ENCODE measurements around the gene CDC42EP5. TPM values are rescaled to one million over a fixed set of nuclear protein-coding genes. Genes with fewer than 3 reads are reported as not detected.

Gene CDC42EP5
- total RNA-seq, 2 experiments from 2014 or later: not detected

- POLR2A ChIA-PET: interaction anchor here (0.8 to 2.9 kb wide), 2 partner anchors 10 to 12 kb away, joined by 3 to 15 read pairs; partner anchors contain the start of gene LENG8
- no peak overlapping the region for H3K4me3 Mint-ChIP-seq
- DNase-seq: no peak
- H3K4me1 Mint-ChIP-seq (ENCODE audit: low read depth): peaks cover 39% of the 10 kb centered on the region
- H3K9me3 Mint-ChIP-seq (ENCODE audit: insufficient read depth): no peaks in the 10 kb centered on the region
- H3K27me3 Mint-ChIP-seq (ENCODE audit: low read depth): peaks cover 2% of the 10 kb centered on the region
- no peak overlapping the region for H3K27ac Mint-ChIP-seq
- peaks cover 56% of the 10 kb centered on the region for H3K36me3 Mint-ChIP-seq (ENCODE audit: low read depth)
- ATAC-seq: no peak
- CTCF ChIA-PET: no interaction called here
These were observed 12.7 kb downstream of the CDC42EP5 start for GRCh38 chr19:54460230-54461005.

- ChIA-PET CTCF (no interaction called here), POLR2A (interaction anchor here (0.8 to 2.9 kb wide), 2 partner anchors 9 to 11 kb away, joined by 3 to 15 read pairs; partner anchors contain the start of gene LENG8)
- H3K4me1 Mint-ChIP-seq (ENCODE audit: low read depth): peaks cover 36% of the 10 kb centered on the region
- no peaks in the 10 kb centered on the region for H3K9me3 Mint-ChIP-seq (ENCODE audit: insufficient read depth)
- H3K4me3 Mint-ChIP-seq: no peak overlapping the region
- no peaks in the 10 kb centered on the region for H3K27me3 Mint-ChIP-seq (ENCODE audit: low read depth)
- ATAC-seq (no peak), DNase-seq (no peak)
- peaks cover 62% of the 10 kb centered on the region for H3K36me3 Mint-ChIP-seq (ENCODE audit: low read depth)
- H3K27ac Mint-ChIP-seq: peak overlapping the region; percentile 61
These were observed 13.5 kb downstream of the CDC42EP5 start for GRCh38 chr19:54459282-54460229.

- Mint-ChIP-seq H3K4me3 (no peak overlapping the region), H3K4me1 (ENCODE audit: low read depth) (peaks cover 31% of the 10 kb centered on the region), H3K27me3 (ENCODE audit: low read depth) (no peaks in the 10 kb centered on the region), H3K36me3 (ENCODE audit: low read depth) (peaks cover 64% of the 10 kb centered on the region), H3K27ac (peak overlapping the region; percentile 33), H3K9me3 (ENCODE audit: insufficient read depth) (no peaks in the 10 kb centered on the region)
- DNase-seq: no peak
- ATAC-seq: no peak
- ChIA-PET POLR2A (interaction anchor here (2.9 kb wide), 1 partner anchor 10 kb away, joined by 15 read pairs; the partner anchor contains the start of gene LENG8), CTCF (no interaction called here)
These were observed 14.3 kb downstream of the CDC42EP5 start for GRCh38 chr19:54458648-54459281.

GRCh38 chr19:54457773-54458647, 15.1 kb downstream of the CDC42EP5 start:
- POLR2A ChIA-PET: interaction anchor here (2.9 kb wide), 1 partner anchor 9 kb away, joined by 15 read pairs; the partner anchor contains the start of gene LENG8

GRCh38 chr19:54456423-54457373, 16.4 kb downstream of the CDC42EP5 start:
- Mint-ChIP-seq H3K4me3 (no peak overlapping the region), H3K9me3 (ENCODE audit: insufficient read depth) (no peaks in the 10 kb centered on the region), H3K4me1 (ENCODE audit: low read depth) (peaks cover 24% of the 10 kb centered on the region), H3K27me3 (ENCODE audit: low read depth) (no peaks in the 10 kb centered on the region), H3K27ac (no peak overlapping the region), H3K36me3 (ENCODE audit: low read depth) (peaks cover 76% of the 10 kb centered on the region)
- no peak for ATAC-seq
- ChIA-PET POLR2A (no interaction called here), CTCF (no interaction called here)
- DNase-seq: no peak

More at GRCh38 chr19:54457773-54458647, 15.1 kb downstream of the CDC42EP5 start:
- ATAC-seq (no peak), DNase-seq (no peak)
- no peaks in the 10 kb centered on the region for H3K9me3 Mint-ChIP-seq (ENCODE audit: insufficient read depth)
- peak overlapping the region; percentile 33 for H3K27ac Mint-ChIP-seq
- CTCF ChIA-PET: no interaction called here
- peaks cover 29% of the 10 kb centered on the region for H3K4me1 Mint-ChIP-seq (ENCODE audit: low read depth)
- H3K27me3 Mint-ChIP-seq (ENCODE audit: low read depth): no peaks in the 10 kb centered on the region
- peaks cover 71% of the 10 kb centered on the region for H3K36me3 Mint-ChIP-seq (ENCODE audit: low read depth)
- no peak overlapping the region for H3K4me3 Mint-ChIP-seq

- H3K27me3 Mint-ChIP-seq (ENCODE audit: low read depth): no peaks in the 10 kb centered on the region
- no peak for ATAC-seq
- H3K4me3 Mint-ChIP-seq: no peak overlapping the region
- CTCF ChIA-PET: no interaction called here
- H3K36me3 Mint-ChIP-seq (ENCODE audit: low read depth): peaks cover 77% of the 10 kb centered on the region
- no peaks in the 10 kb centered on the region for H3K9me3 Mint-ChIP-seq (ENCODE audit: insufficient read depth)
- peaks cover 27% of the 10 kb centered on the region for H3K4me1 Mint-ChIP-seq (ENCODE audit: low read depth)
- no peak for DNase-seq
- POLR2A ChIA-PET: no interaction called here
- no peak overlapping the region for H3K27ac Mint-ChIP-seq
These were observed 17.2 kb downstream of the CDC42EP5 start for GRCh38 chr19:54455786-54456422.

- H3K27ac Mint-ChIP-seq: no peak overlapping the region
- POLR2A ChIA-PET: no interaction called here
- peaks cover 81% of the 10 kb centered on the region for H3K36me3 Mint-ChIP-seq (ENCODE audit: low read depth)
- CTCF ChIA-PET: no interaction called here
- DNase-seq (no peak), ATAC-seq (no peak)
- H3K9me3 Mint-ChIP-seq (ENCODE audit: insufficient read depth): no peaks in the 10 kb centered on the region
- H3K4me3 Mint-ChIP-seq: no peak overlapping the region
- H3K27me3 Mint-ChIP-seq (ENCODE audit: low read depth): no peaks in the 10 kb centered on the region
- H3K4me1 Mint-ChIP-seq (ENCODE audit: low read depth): peaks cover 35% of the 10 kb centered on the region
These were observed 18.1 kb downstream of the CDC42EP5 start for GRCh38 chr19:54454781-54455675.

GRCh38 chr19:54453921-54454780, 18.9 kb downstream of the CDC42EP5 start:
- DNase-seq: no peak
- Mint-ChIP-seq H3K27ac (no peak overlapping the region), H3K4me1 (ENCODE audit: low read depth) (peaks cover 31% of the 10 kb centered on the region), H3K9me3 (ENCODE audit: insufficient read depth) (no peaks in the 10 kb centered on the region), H3K4me3 (no peak overlapping the region), H3K27me3 (ENCODE audit: low read depth) (no peaks in the 10 kb centered on the region), H3K36me3 (ENCODE audit: low read depth) (peaks cover 79% of the 10 kb centered on the region)
- ATAC-seq: no peak
- POLR2A ChIA-PET: interaction anchor here (0.5 to 1.3 kb wide), 3 partner anchors 8 to 36 kb away, joined by 3 to 4 read pairs (median 3); partner anchors contain the start of gene LENG9
- CTCF ChIA-PET: no interaction called here

GRCh38 chr19:54452626-54453025, 20.5 kb downstream of the CDC42EP5 start:
- Mint-ChIP-seq H3K27ac (no peak overlapping the region), H3K27me3 (ENCODE audit: low read depth) (no peaks in the 10 kb centered on the region), H3K9me3 (ENCODE audit: insufficient read depth) (no peaks in the 10 kb centered on the region), H3K4me3 (no peak overlapping the region), H3K4me1 (ENCODE audit: low read depth) (peaks cover 29% of the 10 kb centered on the region), H3K36me3 (ENCODE audit: low read depth) (peaks cover 70% of the 10 kb centered on the region)
- ChIA-PET CTCF (no interaction called here), POLR2A (interaction anchor here (1.3 kb wide), 1 partner anchor 11 kb away, joined by 3 read pairs; the partner anchor contains the start of gene LENG9)
- ATAC-seq: no peak
- DNase-seq: no peak

Data from activated CD8-positive, alpha-beta T cell treated with anti-CD3 and anti-CD28 coated beads, Interleukin-2, amount 10 ng/mL, durations not matched to agents 7 days and 5 days (primary cell).